ENCODE results near the gene SETD6.

GRCh38 chr16:58495521-58496331, 19.6 kb upstream of the SETD6 start:
- TF ChIP-seq HMG20B (CRISPR knock-in tag; IDR thresholded peaks at IDR 0.05), result no peak
- TF ChIP-seq POLR2A (conservative IDR thresholded peaks at IDR 0.05), result no peak
- TF ChIP-seq, protein P1, sequence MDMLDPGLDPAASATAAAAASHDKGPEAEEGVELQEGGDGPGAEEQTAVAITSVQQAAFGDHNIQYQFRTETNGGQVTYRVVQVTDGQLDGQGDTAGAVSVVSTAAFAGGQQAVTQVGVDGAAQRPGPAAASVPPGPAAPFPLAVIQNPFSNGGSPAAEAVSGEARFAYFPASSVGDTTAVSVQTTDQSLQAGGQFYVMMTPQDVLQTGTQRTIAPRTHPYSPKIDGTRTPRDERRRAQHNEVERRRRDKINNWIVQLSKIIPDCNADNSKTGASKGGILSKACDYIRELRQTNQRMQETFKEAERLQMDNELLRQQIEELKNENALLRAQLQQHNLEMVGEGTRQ (CRISPR knock-in tag; IDR thresholded peaks at IDR 0.05), result no peak
- TF ChIP-seq, protein P2, sequence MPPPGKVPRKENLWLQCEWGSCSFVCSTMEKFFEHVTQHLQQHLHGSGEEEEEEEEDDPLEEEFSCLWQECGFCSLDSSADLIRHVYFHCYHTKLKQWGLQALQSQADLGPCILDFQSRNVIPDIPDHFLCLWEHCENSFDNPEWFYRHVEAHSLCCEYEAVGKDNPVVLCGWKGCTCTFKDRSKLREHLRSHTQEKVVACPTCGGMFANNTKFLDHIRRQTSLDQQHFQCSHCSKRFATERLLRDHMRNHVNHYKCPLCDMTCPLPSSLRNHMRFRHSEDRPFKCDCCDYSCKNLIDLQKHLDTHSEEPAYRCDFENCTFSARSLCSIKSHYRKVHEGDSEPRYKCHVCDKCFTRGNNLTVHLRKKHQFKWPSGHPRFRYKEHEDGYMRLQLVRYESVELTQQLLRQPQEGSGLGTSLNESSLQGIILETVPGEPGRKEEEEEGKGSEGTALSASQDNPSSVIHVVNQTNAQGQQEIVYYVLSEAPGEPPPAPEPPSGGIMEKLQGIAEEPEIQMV (tag; conservative IDR thresholded peaks at IDR 0.05; ENCODE audit: low read depth), result no peak
